Measurements from ENCODE around the gene AP1G2.

AP1G2 gene

DNA sequence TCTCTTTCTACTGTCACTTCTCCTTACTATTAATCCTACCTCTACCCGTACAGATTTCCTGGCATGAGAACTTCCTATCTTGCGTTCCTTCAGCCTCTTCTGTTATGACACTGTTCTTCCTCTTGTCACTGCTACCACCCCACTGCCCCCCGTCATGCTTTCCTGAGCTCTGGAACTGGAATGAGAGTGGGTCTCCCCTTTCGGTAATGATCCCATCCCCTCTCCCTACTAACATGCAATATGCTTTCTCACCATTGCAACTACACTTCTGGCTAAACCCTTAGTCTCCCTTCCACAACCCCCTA lies 4.9 kb upstream of the AP1G2 start:
- no peak overlapping the region for H3K4me3 ChIP-seq (ENCODE audit: low read depth, low read length)

DNA sequence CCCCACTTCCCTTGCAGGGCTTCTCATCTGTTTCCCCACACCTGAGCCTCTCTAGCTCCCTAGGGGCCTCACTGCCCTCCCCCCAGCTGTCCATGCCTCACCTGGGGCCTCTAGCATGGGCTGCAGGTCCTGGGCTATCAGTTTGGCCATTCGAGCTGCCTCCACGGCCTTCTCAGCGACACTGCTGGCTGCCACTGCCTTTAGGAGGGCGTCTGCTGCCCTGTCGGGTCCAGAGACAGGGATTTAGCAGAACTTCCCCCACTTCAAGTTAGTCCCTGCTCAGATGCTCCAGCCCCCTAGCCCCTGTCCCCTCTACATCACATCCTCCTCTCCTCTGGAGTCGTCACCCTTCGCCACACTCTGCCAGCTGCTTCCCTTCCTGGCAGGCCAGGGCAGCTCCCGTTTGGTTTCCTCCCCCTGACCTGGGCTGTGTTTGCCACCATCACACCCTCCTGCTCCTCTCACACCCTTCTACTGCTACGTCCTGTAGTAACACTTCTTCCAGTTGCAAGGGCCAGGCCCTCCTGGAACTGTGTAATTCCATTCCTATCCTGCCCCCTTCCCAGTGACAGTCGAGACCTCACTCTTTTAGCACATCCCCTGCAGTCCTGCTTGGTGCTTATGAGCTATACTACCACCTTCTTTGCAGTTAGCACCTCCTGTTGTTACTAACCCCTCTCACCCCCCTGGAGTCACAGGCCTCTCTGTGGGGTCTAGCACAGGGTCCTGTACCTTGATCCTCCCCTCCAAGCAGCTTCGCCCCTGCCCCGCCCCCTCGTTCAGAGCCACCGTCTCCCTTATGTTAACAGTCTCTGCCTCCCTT lies 4.3 kb upstream of the AP1G2 start:
- H3K4me3 ChIP-seq (ENCODE audit: low read depth, low read length), result no peak overlapping the region

DNA sequence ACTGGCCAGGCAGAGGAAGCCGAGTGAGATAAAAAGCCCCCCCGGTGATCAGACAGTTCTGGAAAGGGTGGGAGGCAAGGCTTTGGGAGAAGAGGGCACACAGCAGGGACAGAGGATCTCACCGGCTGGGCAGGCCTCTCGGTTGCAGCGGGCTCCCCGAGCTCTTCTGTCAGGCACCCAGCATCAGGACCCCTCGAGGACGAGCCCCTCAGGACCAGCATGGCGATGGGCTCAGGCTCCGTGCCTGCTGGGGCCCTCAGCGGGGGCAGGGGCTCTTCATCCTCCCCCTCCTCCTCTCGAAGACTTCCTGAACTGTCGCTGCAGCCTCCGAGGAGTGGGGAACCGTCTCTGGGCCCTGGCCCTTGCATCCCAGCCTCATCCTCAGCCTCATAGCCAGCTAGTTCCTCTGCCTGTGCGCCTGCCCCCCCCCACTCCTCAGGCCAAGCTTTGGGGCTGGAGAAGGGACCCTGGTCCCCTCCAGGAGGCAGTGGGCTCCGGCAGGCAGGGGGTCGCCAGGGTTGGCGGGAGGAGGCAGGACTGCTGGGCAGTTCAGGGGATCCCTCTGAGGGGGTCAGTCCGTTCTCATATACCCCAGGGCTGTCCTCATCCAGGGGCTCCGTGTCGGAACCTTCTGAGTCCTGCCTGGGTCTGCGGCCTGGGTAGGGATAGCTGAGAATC lies 3.4 kb upstream of the AP1G2 start:
- no peak overlapping the region for H3K4me3 ChIP-seq (ENCODE audit: low read depth, low read length)

DNA sequence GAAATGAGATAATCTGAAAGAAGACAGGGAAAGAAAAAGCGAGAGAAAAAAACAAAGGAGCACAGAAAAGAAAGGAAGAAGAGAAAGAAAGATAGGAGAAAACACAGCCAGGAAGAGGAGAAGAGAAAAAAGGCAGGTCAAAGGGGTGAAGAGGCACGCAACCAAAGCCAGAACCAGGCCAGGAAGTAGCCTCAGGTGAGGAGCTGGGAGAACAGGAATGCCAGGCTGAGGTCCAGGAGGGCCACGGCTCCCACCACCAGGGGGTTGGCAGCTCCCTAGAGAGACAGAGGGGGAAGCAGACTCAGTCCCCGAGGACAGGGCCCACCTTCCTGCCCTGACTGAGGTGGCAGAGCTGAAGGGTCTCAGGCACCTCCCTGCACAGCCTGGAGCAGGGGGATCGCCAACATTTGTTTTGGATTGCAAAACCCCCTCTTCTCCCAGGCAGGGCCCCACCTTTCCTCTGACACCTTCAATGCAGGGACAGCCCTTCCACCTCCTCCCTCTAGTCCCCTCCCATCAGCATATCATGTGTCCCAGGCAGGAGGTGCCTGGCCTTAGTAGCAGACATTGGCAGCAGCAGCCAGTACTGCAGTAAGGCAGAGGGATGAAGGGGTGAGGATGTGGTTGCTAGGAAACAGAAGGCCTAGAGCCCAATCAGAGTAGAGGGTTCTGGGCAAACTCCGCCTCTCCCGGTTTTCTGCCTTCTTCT lies 2.0 kb upstream of the AP1G2 start:
- H3K4me3 ChIP-seq (ENCODE audit: low read depth, low read length), result no peak overlapping the region

DNA sequence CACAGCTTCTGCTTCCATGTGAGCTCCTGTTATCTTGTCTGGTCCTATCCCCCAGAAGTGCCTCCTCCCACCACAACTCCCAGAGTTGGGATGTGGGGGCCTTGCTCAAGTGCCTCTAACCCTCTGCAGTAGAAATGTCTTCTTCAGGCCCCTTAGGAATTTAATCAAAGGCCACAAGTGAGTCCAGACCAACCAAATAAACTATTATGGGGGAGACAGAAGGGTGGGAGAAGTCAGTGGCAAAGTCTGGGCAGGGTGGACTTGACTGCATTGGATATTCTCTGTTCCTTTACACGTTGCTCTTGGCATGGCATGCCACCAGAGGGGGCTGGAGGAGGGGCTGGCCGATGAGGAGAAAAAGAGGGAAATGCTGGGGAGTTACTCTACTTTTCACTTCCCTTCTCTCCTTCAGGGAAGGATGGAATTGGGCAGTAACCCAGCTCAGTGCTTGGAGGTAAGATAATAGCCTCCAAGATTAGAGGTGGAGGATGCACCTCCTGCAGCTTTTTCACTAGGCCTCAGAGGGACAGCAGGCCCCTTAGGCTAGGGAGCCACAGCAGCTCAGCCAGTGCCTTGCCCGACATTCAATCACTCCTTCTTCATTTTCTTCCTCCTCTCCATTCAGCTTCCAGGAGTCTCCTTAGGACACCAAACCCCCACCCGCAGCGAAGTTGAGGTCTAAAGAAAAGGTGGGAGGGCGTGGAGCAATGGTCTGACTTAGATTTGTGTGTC lies 1.2 kb upstream of the AP1G2 start:
- no peak overlapping the region for H3K4me3 ChIP-seq (ENCODE audit: low read depth, low read length)

DNA sequence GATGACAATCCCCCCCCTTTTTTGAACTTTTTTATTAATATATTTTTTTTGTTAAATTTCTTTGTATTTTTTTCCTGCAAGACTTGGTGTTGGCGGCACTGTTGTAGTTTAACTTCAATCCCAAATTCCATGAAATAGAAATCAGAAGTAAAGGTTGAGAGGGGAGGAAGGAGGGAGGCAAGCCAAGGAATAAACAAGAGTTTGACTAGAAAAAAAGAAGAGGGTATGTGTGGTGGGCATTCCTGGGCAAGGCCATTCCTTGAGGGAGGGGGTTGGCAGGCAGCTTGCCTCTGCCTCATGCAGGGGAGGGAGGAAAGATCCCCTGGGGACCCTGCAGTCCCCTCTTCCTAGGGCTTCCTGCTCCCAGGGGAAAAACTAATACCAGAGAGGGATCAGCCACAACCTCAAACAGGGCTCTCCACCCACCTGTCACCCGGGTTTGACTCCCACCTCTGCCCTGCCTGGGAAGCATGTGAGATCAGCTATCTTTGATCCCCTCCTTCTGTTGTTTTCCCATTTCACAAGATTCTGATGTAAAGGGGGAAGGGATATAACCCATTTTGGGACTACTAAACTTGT lies 519 bp upstream of the AP1G2 start:
- H3K4me3 ChIP-seq (ENCODE audit: low read depth, low read length), result no peak overlapping the region

DNA sequence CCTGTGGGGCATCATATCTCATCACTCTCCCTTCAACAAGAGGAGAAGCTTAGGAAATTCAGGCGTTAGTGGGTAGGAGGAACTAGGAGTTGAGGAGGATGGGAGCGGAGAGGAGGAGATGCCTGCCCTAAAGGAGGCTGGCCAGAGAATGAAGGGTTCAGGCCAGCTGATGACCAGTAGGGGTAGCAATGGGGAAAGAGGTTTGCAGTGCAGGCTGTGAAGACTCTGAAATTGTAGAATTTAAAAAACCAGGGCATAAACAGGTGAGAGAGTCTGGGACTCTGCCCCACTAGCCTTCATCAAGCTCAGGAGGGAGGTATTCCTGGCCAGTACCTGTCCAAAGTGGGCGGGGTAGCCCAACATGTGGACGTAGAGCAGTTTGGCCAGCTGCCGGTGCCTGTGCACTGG lies 809 bp downstream of the AP1G2 start:
- H3K4me3 ChIP-seq (ENCODE audit: low read depth, low read length), result peak overlapping the region; percentile 83

DNA sequence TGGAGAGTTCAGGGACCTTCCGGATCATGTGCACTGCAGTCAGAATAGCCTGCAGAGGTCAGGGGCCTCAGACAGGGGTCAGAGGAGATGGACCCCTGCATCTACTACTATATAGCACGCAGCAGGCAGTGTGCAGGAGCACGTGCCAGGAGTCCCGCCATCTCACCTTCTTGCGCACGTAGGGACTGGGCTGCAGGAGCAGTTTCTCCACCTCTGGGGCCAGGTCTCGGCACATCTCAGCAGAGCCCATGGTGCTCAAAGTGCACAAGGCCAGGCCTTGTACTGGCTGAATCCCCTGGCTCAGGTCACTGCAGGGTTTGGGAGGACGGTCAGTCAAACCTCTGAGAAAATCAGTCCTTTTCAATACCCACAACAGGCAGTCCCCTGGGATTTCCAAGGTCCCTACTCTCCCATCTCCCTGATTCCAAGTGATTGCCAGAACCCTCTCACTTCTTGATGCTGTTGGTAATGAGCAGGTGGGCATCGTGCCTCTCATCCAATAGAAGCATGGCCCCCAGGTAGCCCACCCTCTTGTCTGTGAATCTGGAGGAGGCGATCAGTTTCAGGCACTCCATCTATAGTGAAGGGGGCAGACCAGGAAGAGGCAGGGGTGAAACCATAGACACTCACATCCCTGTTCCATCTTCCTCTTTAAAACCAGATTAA lies 1.3 kb downstream of the AP1G2 start:
- H3K4me3 ChIP-seq (ENCODE audit: low read depth, low read length), result no peak overlapping the region

DNA sequence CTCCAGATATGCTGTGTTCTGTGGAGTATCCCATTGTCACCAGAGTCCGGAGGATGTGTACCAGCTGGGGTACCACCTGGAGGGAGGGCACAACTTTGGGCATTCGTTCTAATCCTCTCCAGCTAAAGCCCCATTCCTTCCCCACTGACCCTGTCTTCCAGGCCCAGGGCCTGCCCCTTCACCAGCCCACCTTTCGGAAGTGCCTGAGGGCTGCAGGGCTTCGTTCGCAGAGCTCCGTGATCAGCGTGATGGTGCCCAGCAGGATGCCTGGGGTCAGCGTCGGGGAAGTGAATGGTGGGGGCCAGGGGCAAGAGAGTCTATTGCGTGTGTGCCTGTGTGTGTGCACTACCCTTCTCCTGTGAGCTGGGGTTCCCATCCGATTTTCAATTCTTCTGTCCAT lies 2.0 kb downstream of the AP1G2 start:
- H3K4me3 ChIP-seq (ENCODE audit: low read depth, low read length), result no peak overlapping the region

DNA sequence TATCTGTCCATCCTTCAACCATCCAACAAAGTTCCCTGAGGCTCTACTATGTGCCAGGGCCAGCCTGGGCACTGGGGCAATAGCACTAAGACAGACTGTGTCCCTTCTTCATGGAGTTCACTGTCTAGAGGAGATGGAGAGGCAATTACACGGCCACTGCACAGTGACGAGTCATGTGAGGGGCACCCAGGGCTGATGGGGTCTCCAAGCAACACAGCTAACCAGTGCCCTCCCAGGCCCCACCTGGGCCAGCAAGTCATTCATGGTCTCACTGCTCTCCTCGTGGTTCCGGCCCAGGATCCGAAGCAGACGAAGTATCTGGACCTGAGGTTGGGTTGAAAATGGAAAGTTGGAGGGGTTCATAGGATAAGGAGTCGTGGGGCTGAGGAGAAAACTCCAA lies 2.7 kb downstream of the AP1G2 start:
- H3K4me3 ChIP-seq (ENCODE audit: low read depth, low read length), result no peak overlapping the region

DNA sequence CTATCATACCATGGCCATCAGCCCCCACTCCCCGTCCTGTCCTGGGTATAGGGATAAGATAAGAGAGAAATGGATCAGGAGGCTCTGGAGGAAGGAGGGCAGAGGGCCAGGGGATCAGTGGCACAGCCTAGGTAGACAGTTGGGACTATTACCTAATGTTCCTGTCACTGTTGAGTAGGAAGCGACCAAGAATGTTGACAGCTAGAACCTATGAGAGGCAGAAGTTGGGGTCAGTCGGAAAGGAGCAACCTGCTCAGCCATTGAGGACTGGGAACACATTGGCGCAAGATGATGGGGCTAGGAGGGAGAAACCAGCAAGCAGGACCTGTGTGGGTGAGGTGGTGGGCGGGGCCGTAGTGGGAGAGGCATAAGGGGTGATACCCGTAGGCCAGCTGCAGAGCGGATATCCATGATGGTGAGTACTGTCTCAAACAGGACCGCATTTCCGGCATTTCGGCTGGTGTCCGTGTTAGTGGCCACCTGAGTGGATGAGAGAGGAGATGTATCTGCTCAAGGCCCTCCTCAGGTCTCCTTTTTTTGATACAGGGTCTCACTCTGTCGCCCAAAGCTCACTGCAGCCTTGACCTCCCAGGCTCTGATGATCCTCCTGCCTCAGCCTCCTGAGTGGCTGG lies 3.3 kb downstream of the AP1G2 start:
- no peak overlapping the region for H3K4me3 ChIP-seq (ENCODE audit: low read depth, low read length)

DNA sequence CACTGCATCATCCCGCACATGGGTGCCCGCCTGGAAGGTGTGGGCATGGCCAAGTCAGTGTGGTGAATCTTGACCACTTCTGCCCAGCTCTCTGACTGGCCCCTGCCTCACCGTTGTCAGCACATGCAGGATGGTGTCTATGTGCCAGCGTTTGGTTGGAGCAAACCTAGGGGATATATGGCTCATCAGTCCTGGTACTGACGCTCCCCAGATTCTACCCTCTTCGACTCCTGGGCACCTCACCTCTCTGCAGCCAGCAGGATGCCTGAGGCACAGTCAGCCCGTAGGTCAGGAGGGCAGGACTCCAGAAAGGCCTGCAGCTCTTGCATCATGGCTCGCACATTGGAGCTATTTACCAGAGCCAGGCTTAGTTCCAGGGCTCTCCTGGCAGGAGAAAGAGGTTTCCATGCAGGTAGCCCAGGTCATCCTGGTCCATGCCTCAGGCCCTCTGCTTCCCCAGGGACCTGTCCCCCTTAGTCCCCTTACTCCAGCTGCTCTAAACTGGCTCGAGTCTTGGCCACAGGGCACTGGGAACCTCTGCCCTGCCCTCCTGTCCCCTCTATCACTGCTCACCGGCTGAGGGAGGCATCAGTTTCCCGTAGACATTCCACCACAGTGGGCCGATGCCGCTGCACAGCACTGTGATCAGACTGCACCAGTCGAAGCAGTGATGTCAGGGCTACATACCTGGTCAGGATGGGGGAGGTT lies 4.0 kb downstream of the AP1G2 start:
- H3K4me3 ChIP-seq (ENCODE audit: low read depth, low read length), result no peak overlapping the region

DNA sequence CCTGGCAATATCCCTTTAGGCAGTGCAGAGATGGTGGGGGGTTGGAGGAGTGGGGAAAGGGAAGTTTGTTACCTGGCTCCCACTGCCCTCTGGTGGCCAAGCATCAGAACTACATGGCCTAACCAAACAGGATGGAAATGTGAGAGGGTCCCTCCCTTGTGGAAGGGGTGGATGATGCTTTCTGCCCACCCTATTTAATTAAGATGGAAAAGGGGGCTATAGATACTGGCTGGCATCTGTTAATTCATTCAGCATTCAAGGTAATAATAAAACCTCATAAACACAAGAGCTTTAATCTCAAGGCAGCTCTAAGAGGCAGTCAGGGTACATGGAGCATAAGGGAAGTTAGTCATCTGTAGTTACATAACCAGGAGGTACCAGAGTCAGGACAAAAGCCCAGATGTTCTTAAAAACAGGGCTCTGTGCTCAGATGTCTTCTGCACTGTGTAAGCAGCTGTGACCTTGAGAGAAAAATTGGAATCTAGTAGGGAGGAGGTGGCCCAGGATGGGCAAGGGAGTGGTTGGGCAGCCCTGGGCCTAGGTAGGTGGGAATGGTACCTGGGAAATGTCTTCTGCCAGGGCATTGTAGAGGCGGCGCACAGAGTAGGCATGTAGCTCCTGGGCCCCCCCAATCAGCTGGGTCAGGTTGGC lies 4.6 kb downstream of the AP1G2 start:
- H3K4me3 ChIP-seq (ENCODE audit: low read depth, low read length), result no peak overlapping the region

DNA sequence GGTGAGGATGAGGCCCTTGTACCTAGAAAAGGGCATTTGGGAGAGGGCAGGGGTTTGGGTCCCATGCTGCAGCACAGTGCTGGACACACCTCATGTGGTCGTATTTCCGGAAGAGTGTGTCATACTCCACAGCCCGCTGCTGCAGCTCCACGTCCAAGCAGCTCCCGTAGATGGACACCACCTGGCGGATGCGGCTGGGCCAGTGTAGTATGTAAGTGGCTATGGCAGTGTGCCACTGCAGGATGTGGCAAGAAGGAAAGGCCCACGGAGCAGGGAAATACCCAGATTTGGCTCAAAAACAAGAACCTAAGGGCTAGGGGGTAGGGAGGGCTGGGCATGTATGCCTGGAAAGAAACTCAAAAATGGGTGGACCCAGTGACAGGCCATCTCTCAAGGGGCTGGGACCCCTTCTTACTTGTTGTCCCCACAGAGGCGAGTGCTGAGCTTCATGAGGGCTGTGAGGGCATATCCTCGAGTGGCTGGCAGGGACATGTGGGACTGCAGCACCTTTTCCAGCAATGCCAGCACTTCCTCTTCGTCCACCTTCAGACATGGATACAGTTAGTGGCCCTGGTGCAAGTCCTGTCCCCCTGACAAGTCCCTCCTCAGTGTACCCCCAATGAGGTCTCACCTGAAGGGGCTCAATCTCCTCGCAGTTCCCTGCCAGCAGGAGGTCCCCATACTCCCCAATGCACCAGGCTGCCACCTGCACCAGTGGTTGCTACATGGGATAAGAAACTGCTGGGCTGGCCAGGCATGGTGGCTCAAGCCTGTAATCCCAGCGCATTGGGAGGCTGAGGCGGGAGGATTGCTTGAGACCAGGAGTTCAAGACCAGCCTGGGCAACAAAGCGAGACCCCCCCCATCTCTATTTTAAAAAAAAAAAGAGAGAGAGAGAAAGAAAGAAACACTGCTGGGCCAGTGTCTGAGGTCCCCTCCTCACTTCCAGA lies 5.4 kb downstream of the AP1G2 start:
- H3K4me3 ChIP-seq (ENCODE audit: low read depth, low read length), result no peak overlapping the region

DNA sequence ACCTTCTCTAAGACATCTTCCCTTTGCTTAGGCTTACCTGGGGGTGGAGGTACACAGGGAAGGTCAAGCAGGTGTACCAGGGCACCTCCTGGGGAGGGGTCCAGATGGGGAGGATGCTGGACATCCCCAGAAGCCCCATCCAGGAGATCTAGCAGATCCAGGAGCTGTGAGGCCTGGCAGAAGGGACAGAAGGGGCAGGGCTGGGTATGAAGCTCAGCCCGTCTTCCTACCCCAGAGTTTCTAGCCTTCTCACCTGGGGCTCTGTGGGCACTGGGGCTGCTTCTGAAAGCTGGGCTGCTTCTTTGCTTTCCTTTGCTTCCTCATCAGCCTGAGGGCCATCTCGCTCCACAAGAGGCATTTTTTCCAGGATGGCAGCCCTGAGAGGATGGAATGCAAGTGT lies 6.3 kb downstream of the AP1G2 start:
- H3K4me3 ChIP-seq (ENCODE audit: low read depth, low read length), result no peak overlapping the region

DNA sequence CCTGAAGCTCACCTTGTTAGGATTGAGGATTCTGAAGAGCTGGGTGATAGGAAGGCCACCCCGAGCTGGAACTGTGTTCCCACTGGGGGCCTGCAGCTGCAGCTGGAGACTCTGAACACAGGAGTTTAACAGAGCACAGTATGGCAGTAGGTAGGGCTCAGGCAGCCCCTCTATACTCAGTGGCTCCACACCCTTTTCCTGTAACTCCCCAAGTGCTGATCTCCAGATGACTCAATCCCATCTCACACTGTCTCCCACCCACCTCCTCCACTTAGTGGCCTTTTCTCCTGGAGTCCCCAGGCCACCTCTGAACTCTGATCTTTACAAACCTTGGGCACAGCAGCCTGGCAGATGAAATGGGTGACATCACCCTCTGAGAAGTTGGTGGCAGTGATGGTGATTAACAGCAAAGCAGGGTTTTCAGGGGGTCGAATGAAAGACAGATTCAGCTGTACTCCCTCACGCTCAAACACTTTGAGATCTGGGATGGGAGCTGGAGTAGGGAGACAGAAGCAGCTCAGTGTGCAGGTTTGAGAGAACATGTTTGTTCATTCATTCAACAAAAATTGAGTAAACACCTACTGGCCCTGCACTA lies 7.6 kb downstream of the AP1G2 start:
- no peak overlapping the region for H3K4me3 ChIP-seq (ENCODE audit: low read depth, low read length)

Measured in iPS-11a (cell line).